A673 (cell line): ENCODE data around the gene RNF186. TPM values are rescaled to one million over a fixed set of nuclear protein-coding genes. Genes with fewer than 3 reads are reported as not detected.

ENCODE experiments used
- BruUV-seq: library from RNA; stranded (reverse); fragments of 400-500 nt; replicated peaks from 2 replicates; lab custom pipeline; 2021; lab: Mats Ljungman, UMichigan
- CTCF ChIA-PET: fragments of 300-600 bp; sonication (Branson Sonifier 250); formaldehyde crosslinking; loops from one replicate; lab custom pipeline; 2022; ENCODE audit warnings: antibody characterized with exemption; lab: Charles Lee
- POLR2A ChIA-PET: fragments of 300-600 bp; sonication (Branson Sonifier 250); formaldehyde crosslinking; loops from one replicate; lab custom pipeline; 2022; ENCODE audit warnings: antibody characterized with exemption; ENCODE audit not compliant: low non-redundant PET; lab: Charles Lee
- DNase-seq: peaks from one replicate; pipeline ENCODE4 v3.0.0-alpha.2; 2015; ENCODE audit warnings: low spot score
- H3K27ac ChIP-seq: fragments of 200-600 bp; sonication (generic); 2 replicates; pipeline ENCODE4 v1.5.1; 2016; ENCODE audit warnings: mixed run types, low read depth, mild to moderate bottlenecking, mixed read lengths, antibody characterized with exemption, low read length; ENCODE audit not compliant: poor library complexity, severe bottlenecking
- H3K27me3 ChIP-seq: fragments of 200-600 bp; sonication (generic); replicated peaks from 2 replicates; pipeline ENCODE4 v1.6.1; 2017; ENCODE audit warnings: mixed run types, low read depth, mild to moderate bottlenecking, mixed read lengths, antibody characterized with exemption, low read length; ENCODE audit not compliant: insufficient read depth, poor library complexity
- H3K36me3 ChIP-seq: fragments of 200-600 bp; sonication (generic); 2 replicates; pipeline ENCODE4 v1.6.1; 2016; ENCODE audit warnings: mixed run types, mild to moderate bottlenecking, mixed read lengths, antibody characterized with exemption, low read length; ENCODE audit not compliant: insufficient read depth, poor library complexity, severe bottlenecking
- H3K4me1 ChIP-seq: fragments of 200-600 bp; sonication (generic); 2 replicates; pipeline ENCODE4 v1.6.1; 2017; ENCODE audit warnings: mixed run types, mild to moderate bottlenecking, mixed read lengths, antibody characterized with exemption, low read length; ENCODE audit not compliant: insufficient read depth, poor library complexity, severe bottlenecking
- H3K4me3 ChIP-seq: fragments of 200-600 bp; sonication (generic); 2 replicates; pipeline ENCODE4 v1.5.1; 2016; ENCODE audit warnings: low read depth, mixed run types, mild to moderate bottlenecking, mixed read lengths, low read length; ENCODE audit not compliant: poor library complexity, severe bottlenecking
- H3K9me3 ChIP-seq: fragments of 200-600 bp; sonication (generic); 2 replicates; pipeline ENCODE4 v1.6.1; 2016; ENCODE audit warnings: mixed run types, low read depth, mild to moderate bottlenecking, mixed read lengths, antibody characterized with exemption, low read length; ENCODE audit not compliant: poor library complexity, severe bottlenecking
- EZH2 ChIP-seq: fragments of 200-600 bp; sonication (generic); IDR thresholded peaks from 2 replicates; pipeline ENCODE4 v1.6.1; 2017; ENCODE audit warnings: borderline replicate concordance, low read depth, mild to moderate bottlenecking, mixed read lengths, antibody characterized with exemption, low read length; ENCODE audit not compliant: poor library complexity, severe bottlenecking
- intact Hi-C: fragments of 100-400 bp; cut with micrococcal nuclease; formaldehyde crosslinking; loops from one replicate; pipeline ENCODE4 v1.10.0; 2022; ENCODE audit not compliant: unreplicated experiment
- total RNA-seq: library from RNA; stranded (reverse); gene quantifications from 2 replicates; pipeline ENCODE4 v1.2.3, GENCODE V29; 2021
- TF ChIP-seq, protein P1 (sequence below): fragments of 300-800, 200-600 bp; sonication (generic); conservative IDR thresholded peaks from 2 replicates; pipeline ENCODE4 v1.5.1; 2017; ENCODE audit warnings: low read depth, mild to moderate bottlenecking, antibody characterized with exemption, low read length, moderate library complexity, mixed read lengths

RNF186 gene
- total RNA-seq, 1 experiment from 2014 or later, result not detected

DNA sequence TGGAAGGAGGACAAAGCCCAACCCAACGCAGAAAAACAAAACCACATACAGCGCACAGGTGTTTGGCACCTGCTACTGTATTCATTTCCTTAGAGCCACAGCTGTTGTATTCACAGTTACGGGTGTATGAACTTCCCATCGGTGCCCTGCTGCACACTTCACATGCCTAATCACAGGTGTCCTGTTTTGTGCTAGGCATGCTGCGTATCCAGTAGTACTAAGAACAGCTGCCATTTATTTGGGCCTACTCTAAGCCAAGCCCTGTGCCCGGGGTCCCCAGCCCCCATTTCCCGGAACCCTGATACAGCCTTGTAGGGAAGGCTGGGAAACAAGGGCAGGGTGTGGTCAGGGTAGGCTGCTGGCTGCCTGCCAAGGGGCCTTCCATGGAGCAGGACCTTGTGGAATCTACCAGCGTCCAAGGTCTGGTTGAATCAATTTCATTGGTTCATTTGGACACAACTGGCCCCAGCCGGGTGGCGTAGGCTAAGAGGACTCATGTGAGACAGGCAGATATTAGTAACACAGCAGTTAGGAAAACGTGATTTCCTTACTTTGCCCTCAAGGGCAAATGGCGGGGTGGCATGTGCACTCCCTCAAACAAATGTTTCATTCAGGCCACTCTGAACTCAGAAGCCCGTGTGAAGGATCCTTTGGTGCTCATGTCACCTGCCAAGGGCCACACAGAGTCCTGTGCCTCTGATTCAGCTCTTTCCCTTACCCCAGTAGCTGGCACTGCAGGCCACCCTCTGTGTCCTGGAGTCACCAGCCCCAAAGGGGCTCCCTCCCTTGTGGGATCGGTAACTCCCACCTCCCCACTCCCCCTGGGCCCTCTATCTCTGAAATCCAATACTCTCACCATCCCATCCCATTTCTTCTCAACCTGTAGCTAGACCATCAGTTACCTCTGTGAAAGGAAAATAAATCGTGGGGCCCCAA, 986 bp upstream of the RNF186 start:
- no peak overlapping the region for H3K27ac ChIP-seq
- intact Hi-C loops, result no loop called here

DNA sequence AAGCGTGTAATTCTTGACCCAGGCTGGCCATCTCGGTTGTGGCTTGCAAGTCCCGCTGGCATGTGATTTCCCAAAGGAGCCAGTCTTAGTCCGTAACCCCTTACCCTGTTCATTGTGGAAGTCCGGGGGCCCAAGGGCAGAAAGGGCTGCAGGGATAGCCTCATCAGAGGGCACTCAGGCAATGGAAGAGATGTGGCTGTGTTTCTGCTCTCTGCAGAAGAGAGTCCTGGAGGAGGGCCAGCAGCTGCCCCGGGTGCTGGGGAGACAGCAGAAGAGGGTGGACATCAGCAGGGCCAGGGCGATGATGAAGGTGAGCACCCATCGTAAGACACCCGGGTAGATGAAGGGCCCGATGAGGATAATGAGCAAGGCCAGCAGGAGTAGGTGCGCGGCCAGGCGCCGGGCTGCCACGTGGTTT, 830 bp downstream of the RNF186 start:
- Histone ChIP-seq H3K27me3 (no peaks in the 10 kb centered on the region), H3K36me3 (no peaks in the 10 kb centered on the region), H3K4me1 (no peaks in the 10 kb centered on the region), H3K4me3 (no peak overlapping the region), H3K27ac (no peak overlapping the region), H3K9me3 (no peaks in the 10 kb centered on the region)
- DNase-seq, result no peak
- CTCF ChIA-PET, result no interaction called here
- POLR2A ChIA-PET, result no interaction called here
- no peak for TF ChIP-seq EZH2
- TF ChIP-seq, protein P1, sequence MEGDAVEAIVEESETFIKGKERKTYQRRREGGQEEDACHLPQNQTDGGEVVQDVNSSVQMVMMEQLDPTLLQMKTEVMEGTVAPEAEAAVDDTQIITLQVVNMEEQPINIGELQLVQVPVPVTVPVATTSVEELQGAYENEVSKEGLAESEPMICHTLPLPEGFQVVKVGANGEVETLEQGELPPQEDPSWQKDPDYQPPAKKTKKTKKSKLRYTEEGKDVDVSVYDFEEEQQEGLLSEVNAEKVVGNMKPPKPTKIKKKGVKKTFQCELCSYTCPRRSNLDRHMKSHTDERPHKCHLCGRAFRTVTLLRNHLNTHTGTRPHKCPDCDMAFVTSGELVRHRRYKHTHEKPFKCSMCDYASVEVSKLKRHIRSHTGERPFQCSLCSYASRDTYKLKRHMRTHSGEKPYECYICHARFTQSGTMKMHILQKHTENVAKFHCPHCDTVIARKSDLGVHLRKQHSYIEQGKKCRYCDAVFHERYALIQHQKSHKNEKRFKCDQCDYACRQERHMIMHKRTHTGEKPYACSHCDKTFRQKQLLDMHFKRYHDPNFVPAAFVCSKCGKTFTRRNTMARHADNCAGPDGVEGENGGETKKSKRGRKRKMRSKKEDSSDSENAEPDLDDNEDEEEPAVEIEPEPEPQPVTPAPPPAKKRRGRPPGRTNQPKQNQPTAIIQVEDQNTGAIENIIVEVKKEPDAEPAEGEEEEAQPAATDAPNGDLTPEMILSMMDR, result no peak
- intact Hi-C loops, result loop anchor here (5.0 kb wide), 1 partner anchor 97 kb away; no protein-coding TSS in a partner anchor
- BruUV-seq, result no TSS peak

More for the DNA sequence above, 986 bp upstream of the RNF186 start:
- H3K4me3 ChIP-seq, result no peak overlapping the region
- H3K4me1 ChIP-seq, result no peaks in the 10 kb centered on the region
- ChIA-PET POLR2A (no interaction called here), CTCF (no interaction called here)
- BruUV-seq, result no TSS peak
- TF ChIP-seq, protein P1, result no peak
- TF ChIP-seq EZH2, result no peak
- no peak for DNase-seq
- H3K9me3 ChIP-seq, result no peaks in the 10 kb centered on the region
- no peaks in the 10 kb centered on the region for H3K27me3 ChIP-seq
- H3K36me3 ChIP-seq, result no peaks in the 10 kb centered on the region

DNA sequence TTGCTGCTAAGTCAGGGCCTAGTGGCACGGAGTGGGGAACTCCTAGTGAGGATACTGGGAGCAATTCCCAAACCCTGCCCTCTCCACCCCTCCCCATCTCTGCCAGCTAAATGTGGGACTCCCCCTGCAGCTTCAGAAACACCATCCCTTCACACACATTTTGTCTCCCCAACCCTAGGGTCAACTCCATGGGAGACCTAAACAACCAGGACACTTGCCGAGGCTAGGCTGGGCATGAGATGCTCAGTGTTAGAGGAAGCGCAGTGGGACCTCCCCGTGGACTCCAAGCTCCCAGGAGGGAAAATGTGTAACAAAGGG, 1.5 kb downstream of the RNF186 start:
- ChIA-PET CTCF (no interaction called here), POLR2A (no interaction called here)
- TF ChIP-seq, protein P1, result no peak
- TF ChIP-seq EZH2, result no peak
- Histone ChIP-seq H3K4me3 (no peak overlapping the region), H3K27ac (no peak overlapping the region), H3K4me1 (no peaks in the 10 kb centered on the region), H3K27me3 (no peaks in the 10 kb centered on the region), H3K9me3 (no peaks in the 10 kb centered on the region), H3K36me3 (no peaks in the 10 kb centered on the region)
- no TSS peak for BruUV-seq
- no peak for DNase-seq
- intact Hi-C loops, result loop anchor here (5.0 kb wide), 1 partner anchor 96 kb away; no protein-coding TSS in a partner anchor
